GM10248 (cell line): ENCODE data around the gene TRIP6.

Experiments
- CTCF ChIA-PET: fragments of 300-600 bp; sonication (Branson Sonifier 250); formaldehyde crosslinking; extraction: SDS; loops from one replicate; lab custom pipeline; 2021; ENCODE audit warnings: antibody characterized with exemption; lab: Yijun Ruan, JAX
- POLR2A ChIA-PET: fragments of 350-650 bp; sonication (Branson Sonifier 250); formaldehyde crosslinking; extraction: SDS; loops from one replicate; lab custom pipeline; 2020; ENCODE audit warnings: antibody characterized with exemption; lab: Yijun Ruan, JAX
- DNase-seq: peaks from one replicate; pipeline ENCODE4 v3.0.0; 2012; ENCODE audit errors: extremely low spot score
- TF ChIP-seq, protein P1 (sequence below): IDR thresholded peaks from 2 replicates; pipeline ENCODE4 v1.5.1; 2012; ENCODE audit warnings: mild to moderate bottlenecking, low read depth; ENCODE audit errors: extremely low read depth, missing control alignments, control extremely low read depth

TRIP6 gene

DNA sequence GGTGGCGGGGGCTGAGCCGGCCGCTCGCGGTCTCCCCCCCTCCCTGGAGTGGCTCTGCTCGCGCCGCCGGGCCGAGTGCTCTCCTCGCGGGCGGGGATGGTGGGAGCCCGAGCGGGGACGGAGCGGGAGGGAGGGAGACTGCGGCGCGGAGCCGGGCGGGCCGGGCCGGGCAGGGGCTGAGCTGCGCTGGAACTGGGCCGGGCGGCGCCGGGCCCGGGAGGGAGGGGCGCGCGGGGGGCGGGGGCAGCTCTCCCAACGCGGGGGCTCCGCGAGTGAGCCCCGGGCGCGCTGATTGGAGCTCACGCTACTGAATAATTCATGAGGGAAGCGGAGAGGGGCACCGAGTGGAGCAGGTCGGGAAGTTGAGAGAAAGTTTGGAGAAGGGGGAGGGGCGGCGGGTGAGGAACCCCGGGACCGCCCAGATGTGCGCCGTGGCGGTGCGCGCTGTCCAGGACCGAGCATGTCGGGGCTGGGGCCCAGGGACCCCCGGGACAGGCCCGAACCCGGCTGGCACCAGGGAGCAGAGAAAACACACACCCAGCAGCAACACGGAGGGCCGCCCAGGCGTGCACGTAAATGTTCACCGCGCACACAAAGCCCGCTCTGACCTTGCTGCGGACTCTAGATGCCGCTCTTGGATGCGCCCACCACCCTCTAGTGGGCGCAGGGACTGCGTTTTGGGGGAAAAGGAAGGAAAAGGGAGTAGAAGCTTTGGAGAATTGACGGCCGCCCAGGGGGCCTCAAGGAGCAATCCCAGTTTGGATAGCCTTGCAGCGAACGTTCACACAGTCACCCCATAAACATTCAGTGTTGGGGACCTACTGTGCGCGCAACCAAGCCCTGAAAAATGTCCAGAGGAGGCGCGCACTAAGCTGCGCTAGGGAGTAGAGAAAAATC, 39.6 kb upstream of the TRIP6 start, which contains the start of gene EPHB4:
EPHB4 (minus strand) TSS at position 194 of the 897 bp plus-strand sequence. CDS start 493 bp downstream, outside the sequence.
- CTCF ChIA-PET = interaction anchor here (1.3 to 2.6 kb wide), 2 partner anchors 20 to 25 kb away, joined by 3 to 8 read pairs; partner anchors contain the start of gene SLC12A9
- POLR2A ChIA-PET = interaction anchor here (0.7 kb wide), 1 partner anchor 397 kb away, joined by 9 read pairs; no protein-coding TSS in a partner anchor
- TF ChIP-seq, protein P1, sequence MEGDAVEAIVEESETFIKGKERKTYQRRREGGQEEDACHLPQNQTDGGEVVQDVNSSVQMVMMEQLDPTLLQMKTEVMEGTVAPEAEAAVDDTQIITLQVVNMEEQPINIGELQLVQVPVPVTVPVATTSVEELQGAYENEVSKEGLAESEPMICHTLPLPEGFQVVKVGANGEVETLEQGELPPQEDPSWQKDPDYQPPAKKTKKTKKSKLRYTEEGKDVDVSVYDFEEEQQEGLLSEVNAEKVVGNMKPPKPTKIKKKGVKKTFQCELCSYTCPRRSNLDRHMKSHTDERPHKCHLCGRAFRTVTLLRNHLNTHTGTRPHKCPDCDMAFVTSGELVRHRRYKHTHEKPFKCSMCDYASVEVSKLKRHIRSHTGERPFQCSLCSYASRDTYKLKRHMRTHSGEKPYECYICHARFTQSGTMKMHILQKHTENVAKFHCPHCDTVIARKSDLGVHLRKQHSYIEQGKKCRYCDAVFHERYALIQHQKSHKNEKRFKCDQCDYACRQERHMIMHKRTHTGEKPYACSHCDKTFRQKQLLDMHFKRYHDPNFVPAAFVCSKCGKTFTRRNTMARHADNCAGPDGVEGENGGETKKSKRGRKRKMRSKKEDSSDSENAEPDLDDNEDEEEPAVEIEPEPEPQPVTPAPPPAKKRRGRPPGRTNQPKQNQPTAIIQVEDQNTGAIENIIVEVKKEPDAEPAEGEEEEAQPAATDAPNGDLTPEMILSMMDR = no peak
- no peak for DNase-seq

DNA sequence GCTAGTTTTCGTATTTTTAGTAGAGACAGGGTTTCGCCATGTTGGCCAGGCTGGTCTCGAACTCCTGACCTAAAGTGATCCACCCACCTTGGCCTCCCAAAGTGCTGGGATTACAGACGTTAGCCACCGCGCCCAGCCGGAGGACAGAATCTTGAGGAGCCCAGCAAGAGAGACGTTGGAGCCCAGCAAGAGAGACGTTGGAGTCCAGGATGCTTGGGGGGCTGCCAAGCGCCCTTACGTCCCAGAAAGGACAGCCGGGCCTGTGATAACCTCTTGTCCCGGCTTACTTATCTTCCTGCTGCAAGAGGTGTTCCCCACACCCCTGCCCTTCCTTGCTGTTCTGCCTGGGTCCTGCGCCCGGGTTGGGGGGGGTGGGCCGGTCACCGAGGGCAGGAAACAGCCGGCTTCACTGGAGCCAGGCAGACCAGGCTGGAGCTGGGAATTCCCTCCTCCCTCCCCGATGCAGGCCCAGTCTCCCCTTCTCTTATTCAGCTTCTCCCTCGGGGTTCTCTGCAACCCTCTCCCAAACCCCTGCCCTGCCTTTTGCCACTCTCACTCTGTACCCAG, 38.0 kb upstream of the TRIP6 start:
- POLR2A ChIA-PET = no interaction called here
- no peak for DNase-seq
- CTCF ChIA-PET = interaction anchor here (0.9 to 2.6 kb wide), 3 partner anchors 19 to 104 kb away, joined by 3 to 8 read pairs (median 3); partner anchors contain the start of gene SLC12A9
- TF ChIP-seq, protein P1 = no peak

DNA sequence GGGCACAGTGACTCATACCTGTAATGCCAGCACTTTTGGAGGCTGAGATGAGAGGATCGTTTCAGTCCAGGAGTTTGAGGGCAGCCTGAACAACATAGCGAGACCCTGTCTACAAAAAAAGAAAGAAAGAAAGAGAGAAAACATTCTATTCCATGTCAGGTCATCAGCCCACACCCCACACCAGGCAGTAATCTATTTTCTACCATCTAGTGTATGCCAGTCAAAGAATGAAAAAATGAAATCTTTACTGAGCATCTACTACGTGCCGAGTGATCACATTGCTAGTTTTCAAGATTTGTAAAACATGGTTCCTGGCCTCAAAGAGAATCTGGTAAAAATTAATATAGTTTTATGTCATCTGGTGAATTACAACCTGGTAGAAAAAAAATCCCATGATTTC, 36.8 kb upstream of the TRIP6 start:
- ChIA-PET POLR2A (no interaction called here), CTCF (interaction anchor here (2.9 kb wide), 1 partner anchor 22 kb away, joined by 19 read pairs; the partner anchor contains the start of gene SLC12A9)

DNA sequence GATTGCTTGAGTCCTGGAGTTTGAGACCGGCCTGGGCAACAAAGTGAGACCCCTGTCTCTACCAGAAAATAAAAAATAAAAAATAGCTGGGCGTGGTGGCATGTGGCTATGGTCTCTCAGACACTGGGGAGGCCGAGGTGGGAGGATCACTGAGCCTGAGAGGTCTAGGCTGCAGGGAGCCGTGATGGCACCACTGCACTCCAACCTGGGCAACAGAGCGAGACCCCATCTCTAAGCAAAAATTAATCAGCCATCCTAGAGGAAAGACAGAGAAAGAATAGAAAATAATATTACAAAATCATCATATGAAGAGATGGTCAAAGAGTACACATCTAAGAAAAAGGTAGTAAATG, 34.9 kb upstream of the TRIP6 start:
- DNase-seq = no peak
- CTCF ChIA-PET = interaction anchor here (1.5 to 2.9 kb wide), 2 partner anchors 20 to 76 kb away, joined by 3 to 19 read pairs; partner anchors contain the start of gene SLC12A9
- POLR2A ChIA-PET = no interaction called here
- TF ChIP-seq, protein P1 = no peak

More for the DNA sequence above, 36.8 kb upstream of the TRIP6 start:
- TF ChIP-seq, protein P1 = no peak
- DNase-seq = no peak

DNA sequence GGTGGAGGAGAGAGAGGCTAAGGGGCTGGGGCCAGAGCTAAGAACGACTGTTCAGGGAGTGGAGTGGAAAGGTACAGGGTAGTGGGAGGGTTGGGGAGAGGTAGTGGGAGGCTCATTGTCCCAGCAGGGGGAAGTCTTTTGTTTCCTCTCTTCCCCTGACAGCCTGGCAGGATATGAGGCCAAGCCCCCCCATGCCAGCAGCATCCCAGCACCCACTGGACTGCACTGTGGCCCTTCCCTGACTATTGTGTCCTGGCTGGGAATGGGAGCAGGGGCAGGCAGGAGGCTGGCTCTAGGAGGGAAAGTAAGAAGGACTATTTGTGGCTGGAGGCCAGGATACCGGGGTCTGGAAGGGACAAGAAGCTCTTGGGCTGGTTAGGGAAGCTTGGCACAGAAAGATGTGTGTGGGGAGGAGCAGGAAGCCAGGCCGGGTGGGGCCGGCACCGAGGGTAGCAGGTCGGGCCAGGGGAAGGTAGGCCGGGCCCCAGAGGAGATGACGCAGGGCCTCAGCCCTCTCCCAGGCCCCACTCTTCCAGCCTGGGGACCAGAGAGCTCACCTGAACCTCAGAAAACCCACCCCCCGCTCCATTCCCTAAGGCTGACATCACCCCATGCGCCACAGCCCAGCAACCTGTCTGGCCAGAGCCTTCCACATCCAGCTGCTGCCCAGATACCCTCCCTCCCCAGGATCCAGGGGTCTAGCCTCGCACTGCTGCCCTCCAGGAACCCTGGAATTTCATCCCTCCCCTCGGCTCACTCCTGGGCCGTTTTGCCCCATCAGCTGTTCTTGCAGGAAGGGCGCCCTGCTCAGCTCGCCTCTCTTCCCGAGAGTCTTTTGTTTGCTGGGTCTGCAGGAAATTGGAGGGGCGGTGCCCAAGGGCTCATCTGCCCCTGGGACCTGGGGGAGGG, 31.0 kb upstream of the TRIP6 start:
- POLR2A ChIA-PET = interaction anchor here (0.6 kb wide), 1 partner anchor 13 kb away, joined by 4 read pairs; no protein-coding TSS in a partner anchor
- DNase-seq = no peak
- TF ChIP-seq, protein P1 = no peak
- CTCF ChIA-PET = interaction anchor here (1.0 to 2.5 kb wide), 4 partner anchors 14 to 110 kb away, joined by 3 to 7 read pairs (median 4); partner anchors contain the start of gene SLC12A9
